ENCODE results near the gene C11orf91. TPM values are rescaled to one million over a fixed set of nuclear protein-coding genes. Genes with fewer than 3 reads are reported as not detected.

C11orf91 gene
- not detected for total RNA-seq

- H3K27ac ChIP-seq (ENCODE audit: low read depth, low read length) = peak within 1 kb of the TSS; percentile 88
- H3K4me1 ChIP-seq (ENCODE audit: control insufficient read depth in 3 of 3, insufficient read depth in 3 of 3, low read length in 3 of 3) = peaks cover 57 to 75% (median 68%) of the 10 kb centered on the region in 3 donors
- no peaks in the 10 kb centered on the region for H3K9me3 ChIP-seq (ENCODE audit: control insufficient read depth in 3 of 3, low read length in 3 of 3)
- H3K27me3 ChIP-seq (ENCODE audit: control insufficient read depth in 3 of 3, insufficient read depth in 3 of 3, low read length in 3 of 3) = no peaks in the 10 kb centered on the region
- peak within 1 kb of the TSS; percentile 70 to 76 (median 75) for H3K4me3 ChIP-seq (ENCODE audit: low read length in 3 of 3)
- peaks cover 0 to 7% (median 0%) of the 10 kb centered on the region in 3 donors for H3K36me3 ChIP-seq (ENCODE audit: control insufficient read depth in 3 of 3, insufficient read depth in 3 of 3, low read length in 3 of 3)
- H3K9ac ChIP-seq (ENCODE audit: low read depth in 1 of 3, low read length in 3 of 3) = peak within 1 kb of the TSS; percentile 64 to 71 (median 66)
These were observed at the start of gene C11orf91 for GRCh38 chr11:33700502-33701271. C11orf91 (minus strand) TSS chr11:33700826; CDS start chr11:33700740, 86 bp downstream.

- Histone ChIP-seq H3K27ac (ENCODE audit: low read depth, low read length) (no peak overlapping the region), H3K27me3 (ENCODE audit: control insufficient read depth in 3 of 3, insufficient read depth in 3 of 3, low read length in 3 of 3) (no peaks in the 10 kb centered on the region), H3K4me3 (ENCODE audit: low read length in 3 of 3) (no peak overlapping the region), H3K36me3 (ENCODE audit: control insufficient read depth in 3 of 3, insufficient read depth in 3 of 3, low read length in 3 of 3) (peaks cover 4 to 36% (median 16%) of the 10 kb centered on the region in 3 donors), H3K9ac (ENCODE audit: low read depth in 1 of 3, low read length in 3 of 3) (no peak overlapping the region), H3K4me1 (ENCODE audit: control insufficient read depth in 3 of 3, insufficient read depth in 3 of 3, low read length in 3 of 3) (peaks cover 0 to 11% (median 10%) of the 10 kb centered on the region in 3 donors), H3K9me3 (ENCODE audit: control insufficient read depth in 3 of 3, low read length in 3 of 3) (no peaks in the 10 kb centered on the region)
These were observed 47.4 kb upstream of the C11orf91 start for GRCh38 chr11:33747979-33748378.

GRCh38 chr11:33743291-33743690, 42.7 kb upstream of the C11orf91 start:
- H3K4me1 ChIP-seq (ENCODE audit: control insufficient read depth in 3 of 3, insufficient read depth in 3 of 3, low read length in 3 of 3) = peaks cover 0 to 11% (median 10%) of the 10 kb centered on the region in 3 donors
- H3K4me3 ChIP-seq (ENCODE audit: low read length in 3 of 3) = no peak overlapping the region
- H3K27ac ChIP-seq (ENCODE audit: low read depth, low read length) = no peak overlapping the region
- H3K9me3 ChIP-seq (ENCODE audit: control insufficient read depth in 3 of 3, low read length in 3 of 3) = no peaks in the 10 kb centered on the region
- H3K36me3 ChIP-seq (ENCODE audit: control insufficient read depth in 3 of 3, insufficient read depth in 3 of 3, low read length in 3 of 3) = peaks cover 7 to 22% (median 11%) of the 10 kb centered on the region in 3 donors
- peak overlapping the region in 1 of 3 donors; percentile 40 for H3K9ac ChIP-seq (ENCODE audit: low read depth in 1 of 3, low read length in 3 of 3)
- H3K27me3 ChIP-seq (ENCODE audit: control insufficient read depth in 3 of 3, insufficient read depth in 3 of 3, low read length in 3 of 3) = no peaks in the 10 kb centered on the region

GRCh38 chr11:33742249-33742851, 41.7 kb upstream of the C11orf91 start:
- Histone ChIP-seq H3K27ac (ENCODE audit: low read depth, low read length) (no peak overlapping the region), H3K27me3 (ENCODE audit: control insufficient read depth in 3 of 3, insufficient read depth in 3 of 3, low read length in 3 of 3) (no peaks in the 10 kb centered on the region), H3K4me1 (ENCODE audit: control insufficient read depth in 3 of 3, insufficient read depth in 3 of 3, low read length in 3 of 3) (peaks cover 0 to 14% (median 6%) of the 10 kb centered on the region in 3 donors), H3K4me3 (ENCODE audit: low read length in 3 of 3) (no peak overlapping the region), H3K9ac (ENCODE audit: low read depth in 1 of 3, low read length in 3 of 3) (no peak overlapping the region), H3K36me3 (ENCODE audit: control insufficient read depth in 3 of 3, insufficient read depth in 3 of 3, low read length in 3 of 3) (peaks cover 7 to 22% (median 11%) of the 10 kb centered on the region in 3 donors), H3K9me3 (ENCODE audit: control insufficient read depth in 3 of 3, low read length in 3 of 3) (no peaks in the 10 kb centered on the region)

GRCh38 chr11:33741806-33742205, 41.2 kb upstream of the C11orf91 start:
- peaks cover 7 to 19% (median 11%) of the 10 kb centered on the region in 3 donors for H3K36me3 ChIP-seq (ENCODE audit: control insufficient read depth in 3 of 3, insufficient read depth in 3 of 3, low read length in 3 of 3)
- no peaks in the 10 kb centered on the region for H3K27me3 ChIP-seq (ENCODE audit: control insufficient read depth in 3 of 3, insufficient read depth in 3 of 3, low read length in 3 of 3)
- H3K27ac ChIP-seq (ENCODE audit: low read depth, low read length) = no peak overlapping the region
- H3K9me3 ChIP-seq (ENCODE audit: control insufficient read depth in 3 of 3, low read length in 3 of 3) = no peaks in the 10 kb centered on the region
- peaks cover 5 to 16% (median 11%) of the 10 kb centered on the region in 3 donors for H3K4me1 ChIP-seq (ENCODE audit: control insufficient read depth in 3 of 3, insufficient read depth in 3 of 3, low read length in 3 of 3)
- H3K4me3 ChIP-seq (ENCODE audit: low read length in 3 of 3) = no peak overlapping the region
- no peak overlapping the region for H3K9ac ChIP-seq (ENCODE audit: low read depth in 1 of 3, low read length in 3 of 3)

GRCh38 chr11:33737362-33737821, 36.8 kb upstream of the C11orf91 start:
- Histone ChIP-seq H3K27ac (ENCODE audit: low read depth, low read length) (peak overlapping the region; percentile 97), H3K4me1 (ENCODE audit: control insufficient read depth in 3 of 3, insufficient read depth in 3 of 3, low read length in 3 of 3) (peaks cover 19 to 34% (median 30%) of the 10 kb centered on the region in 3 donors), H3K9me3 (ENCODE audit: control insufficient read depth in 3 of 3, low read length in 3 of 3) (no peaks in the 10 kb centered on the region), H3K36me3 (ENCODE audit: control insufficient read depth in 3 of 3, insufficient read depth in 3 of 3, low read length in 3 of 3) (peaks cover 4 to 9% (median 7%) of the 10 kb centered on the region in 3 donors), H3K27me3 (ENCODE audit: control insufficient read depth in 3 of 3, insufficient read depth in 3 of 3, low read length in 3 of 3) (no peaks in the 10 kb centered on the region), H3K9ac (ENCODE audit: low read depth in 1 of 3, low read length in 3 of 3) (peak overlapping the region in 1 of 3 donors; percentile 94), H3K4me3 (ENCODE audit: low read length in 3 of 3) (no peak overlapping the region)

GRCh38 chr11:33736148-33736812, 35.7 kb upstream of the C11orf91 start, which contains the start of gene CD59:
CD59 (minus strand) TSS chr11:33736423; CDS start chr11:33722445, 13,978 bp downstream.
- peaks cover 29 to 45% (median 40%) of the 10 kb centered on the region in 3 donors for H3K4me1 ChIP-seq (ENCODE audit: control insufficient read depth in 3 of 3, insufficient read depth in 3 of 3, low read length in 3 of 3)
- no peaks in the 10 kb centered on the region for H3K9me3 ChIP-seq (ENCODE audit: control insufficient read depth in 3 of 3, low read length in 3 of 3)
- H3K36me3 ChIP-seq (ENCODE audit: control insufficient read depth in 3 of 3, insufficient read depth in 3 of 3, low read length in 3 of 3) = peaks cover 4 to 11% (median 11%) of the 10 kb centered on the region in 3 donors
- peak within 1 kb of the TSS; percentile 93 to 98 (median 94) for H3K9ac ChIP-seq (ENCODE audit: low read depth in 1 of 3, low read length in 3 of 3)
- peak within 1 kb of the TSS; percentile 97 for H3K27ac ChIP-seq (ENCODE audit: low read depth, low read length)
- H3K4me3 ChIP-seq (ENCODE audit: low read length in 3 of 3) = peak within 1 kb of the TSS; percentile 84 to 95 (median 85)
- no peaks in the 10 kb centered on the region for H3K27me3 ChIP-seq (ENCODE audit: control insufficient read depth in 3 of 3, insufficient read depth in 3 of 3, low read length in 3 of 3)

- no peaks in the 10 kb centered on the region for H3K27me3 ChIP-seq (ENCODE audit: control insufficient read depth in 3 of 3, insufficient read depth in 3 of 3, low read length in 3 of 3)
- peak overlapping the region; percentile 84 to 95 (median 85) for H3K4me3 ChIP-seq (ENCODE audit: low read length in 3 of 3)
- H3K9me3 ChIP-seq (ENCODE audit: control insufficient read depth in 3 of 3, low read length in 3 of 3) = no peaks in the 10 kb centered on the region
- H3K27ac ChIP-seq (ENCODE audit: low read depth, low read length) = peak overlapping the region; percentile 97
- peak overlapping the region; percentile 93 to 98 (median 94) for H3K9ac ChIP-seq (ENCODE audit: low read depth in 1 of 3, low read length in 3 of 3)
- peaks cover 32 to 50% (median 45%) of the 10 kb centered on the region in 3 donors for H3K4me1 ChIP-seq (ENCODE audit: control insufficient read depth in 3 of 3, insufficient read depth in 3 of 3, low read length in 3 of 3)
- H3K36me3 ChIP-seq (ENCODE audit: control insufficient read depth in 3 of 3, insufficient read depth in 3 of 3, low read length in 3 of 3) = peaks cover 4 to 11% (median 11%) of the 10 kb centered on the region in 3 donors
These were observed 34.9 kb upstream of the C11orf91 start for GRCh38 chr11:33735271-33736147.
